ENCODE data around the gene ZNF445.

The ZNF445 gene

GRCh38 chr3:44445786-44446185, 31.7 kb downstream of the ZNF445 start:
- TF ChIP-seq, protein P1, sequence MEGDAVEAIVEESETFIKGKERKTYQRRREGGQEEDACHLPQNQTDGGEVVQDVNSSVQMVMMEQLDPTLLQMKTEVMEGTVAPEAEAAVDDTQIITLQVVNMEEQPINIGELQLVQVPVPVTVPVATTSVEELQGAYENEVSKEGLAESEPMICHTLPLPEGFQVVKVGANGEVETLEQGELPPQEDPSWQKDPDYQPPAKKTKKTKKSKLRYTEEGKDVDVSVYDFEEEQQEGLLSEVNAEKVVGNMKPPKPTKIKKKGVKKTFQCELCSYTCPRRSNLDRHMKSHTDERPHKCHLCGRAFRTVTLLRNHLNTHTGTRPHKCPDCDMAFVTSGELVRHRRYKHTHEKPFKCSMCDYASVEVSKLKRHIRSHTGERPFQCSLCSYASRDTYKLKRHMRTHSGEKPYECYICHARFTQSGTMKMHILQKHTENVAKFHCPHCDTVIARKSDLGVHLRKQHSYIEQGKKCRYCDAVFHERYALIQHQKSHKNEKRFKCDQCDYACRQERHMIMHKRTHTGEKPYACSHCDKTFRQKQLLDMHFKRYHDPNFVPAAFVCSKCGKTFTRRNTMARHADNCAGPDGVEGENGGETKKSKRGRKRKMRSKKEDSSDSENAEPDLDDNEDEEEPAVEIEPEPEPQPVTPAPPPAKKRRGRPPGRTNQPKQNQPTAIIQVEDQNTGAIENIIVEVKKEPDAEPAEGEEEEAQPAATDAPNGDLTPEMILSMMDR (IDR thresholded peaks at IDR 0.05; ENCODE audit: low read depth, low read length, missing control alignments): no peak
- in situ Hi-C loops (cut with HindIII; ENCODE audit: low sequenced_read_pairs): no loop called here
- no peak for DNase-seq (ENCODE audit: low read depth)
- H3K4me3 ChIP-seq (ENCODE audit: low read depth, low read length): no peak overlapping the region

DNA sequence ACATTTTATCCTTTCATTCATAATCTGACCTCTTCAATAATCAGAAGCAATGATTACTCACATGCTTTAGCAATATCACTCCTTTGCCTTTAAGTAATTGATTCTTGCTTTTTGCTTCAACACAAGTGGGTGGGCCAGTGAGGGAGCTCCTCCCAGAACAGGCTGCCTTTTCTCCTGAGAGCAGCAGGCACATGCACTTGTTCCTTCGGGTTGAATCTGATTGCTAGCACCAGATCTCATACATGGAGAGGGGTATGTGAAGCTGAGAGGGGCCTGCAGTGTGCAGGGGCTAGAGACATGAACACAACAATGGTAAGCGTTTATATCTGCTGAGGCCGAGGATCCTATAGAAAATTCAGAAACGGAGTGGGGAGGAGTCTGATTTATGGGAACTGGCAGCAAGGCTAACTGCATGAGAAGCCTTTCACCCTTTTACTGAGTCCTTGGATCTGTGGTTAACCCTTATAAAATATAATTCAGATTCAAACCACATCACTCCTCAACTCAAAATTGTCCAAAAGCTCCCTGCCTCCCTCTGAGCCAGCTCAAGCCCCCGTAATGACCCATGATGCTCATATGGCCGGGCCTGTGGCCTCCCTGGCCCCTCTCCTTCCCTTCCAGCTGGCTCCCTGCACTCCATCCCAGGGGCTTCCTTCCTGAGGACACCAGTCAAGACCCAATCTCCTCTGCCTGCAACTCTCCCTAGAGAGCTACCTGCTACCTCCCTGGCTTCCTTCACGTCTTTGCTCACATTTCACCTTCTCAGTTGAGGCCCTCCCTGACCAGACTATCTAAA, 32.4 kb downstream of the ZNF445 start:
- H3K4me3 ChIP-seq (ENCODE audit: low read depth, low read length): no peak overlapping the region
- in situ Hi-C loops (cut with HindIII; ENCODE audit: low sequenced_read_pairs): no loop called here
- no peak for DNase-seq (ENCODE audit: low read depth)
- TF ChIP-seq, protein P1 (IDR thresholded peaks at IDR 0.05; ENCODE audit: low read depth, low read length, missing control alignments): no peak

DNA sequence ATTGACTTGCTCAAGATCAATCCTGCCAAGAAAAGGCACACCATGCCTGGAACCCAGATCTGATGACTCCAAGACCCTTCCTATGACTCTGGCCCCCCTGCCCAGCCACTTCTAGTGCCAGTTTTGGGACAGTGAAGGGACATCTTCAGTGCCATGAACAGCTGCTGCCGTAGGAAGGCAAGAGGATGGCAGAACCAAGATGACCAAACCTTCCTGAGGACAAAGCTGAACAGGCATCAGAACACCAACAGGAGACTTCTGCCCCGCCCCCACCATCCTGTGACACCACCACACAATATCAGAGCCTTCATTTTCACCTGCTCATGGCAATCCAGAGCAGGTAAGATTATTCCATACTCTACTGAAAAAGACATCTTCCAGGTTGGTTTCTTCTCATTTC, 33.0 kb downstream of the ZNF445 start:
- in situ Hi-C loops (cut with HindIII; ENCODE audit: low sequenced_read_pairs): no loop called here
- TF ChIP-seq, protein P1 (IDR thresholded peaks at IDR 0.05; ENCODE audit: low read depth, low read length, missing control alignments): no peak
- DNase-seq (ENCODE audit: low read depth): no peak

GRCh38 chr3:44442596-44443309, 34.7 kb downstream of the ZNF445 start:
- in situ Hi-C loops (cut with HindIII; ENCODE audit: low sequenced_read_pairs): no loop called here
- no peak for DNase-seq (ENCODE audit: low read depth)
- no peak overlapping the region for H3K4me3 ChIP-seq (ENCODE audit: low read depth, low read length)
- TF ChIP-seq, protein P1 (IDR thresholded peaks at IDR 0.05; ENCODE audit: low read depth, low read length, missing control alignments): no peak

More for the DNA sequence above, 33.0 kb downstream of the ZNF445 start:
- H3K4me3 ChIP-seq (ENCODE audit: low read depth, low read length): no peak overlapping the region

DNA sequence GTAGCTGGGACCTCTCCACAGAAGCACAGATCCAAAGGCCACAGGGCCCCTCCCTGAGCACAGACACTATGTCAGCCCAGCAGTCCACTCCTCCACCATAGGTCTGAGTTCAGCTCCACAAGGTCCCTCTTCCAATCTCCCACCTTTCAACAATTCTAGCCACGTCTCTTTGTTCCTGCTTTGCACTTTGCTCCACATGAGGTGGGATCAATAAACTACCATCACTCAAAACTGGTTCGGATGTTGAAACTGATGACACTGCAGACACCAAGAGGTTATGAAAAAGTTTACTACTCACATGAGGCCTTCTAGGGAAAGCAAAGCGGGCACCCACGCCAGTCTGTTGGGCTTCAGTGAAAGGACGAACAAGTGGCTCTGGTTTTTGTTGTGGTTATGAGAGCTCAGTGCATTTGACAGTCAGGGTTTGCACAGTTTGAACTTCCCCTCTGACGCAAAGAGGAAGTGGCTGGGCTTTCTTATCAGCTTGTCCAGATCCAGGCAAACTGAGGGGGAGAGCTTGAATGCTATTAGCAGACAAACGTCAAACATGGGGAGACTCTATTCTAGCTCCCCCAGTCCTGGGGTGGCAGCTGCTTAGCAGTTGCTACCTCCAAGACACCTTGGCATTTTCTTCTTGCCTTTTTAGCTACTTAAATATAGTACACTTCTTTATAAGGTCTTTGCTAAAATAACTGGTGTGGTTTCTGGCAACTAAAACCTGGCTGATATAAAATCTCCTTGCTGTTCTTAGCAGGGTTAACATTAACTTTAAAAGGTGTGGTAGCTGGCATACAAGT, 37.8 kb downstream of the ZNF445 start:
- H3K4me3 ChIP-seq (ENCODE audit: low read depth, low read length): no peak overlapping the region
- DNase-seq (ENCODE audit: low read depth): no peak
- TF ChIP-seq, protein P1 (IDR thresholded peaks at IDR 0.05; ENCODE audit: low read depth, low read length, missing control alignments): no peak
- in situ Hi-C loops (cut with HindIII; ENCODE audit: low sequenced_read_pairs): no loop called here

DNA sequence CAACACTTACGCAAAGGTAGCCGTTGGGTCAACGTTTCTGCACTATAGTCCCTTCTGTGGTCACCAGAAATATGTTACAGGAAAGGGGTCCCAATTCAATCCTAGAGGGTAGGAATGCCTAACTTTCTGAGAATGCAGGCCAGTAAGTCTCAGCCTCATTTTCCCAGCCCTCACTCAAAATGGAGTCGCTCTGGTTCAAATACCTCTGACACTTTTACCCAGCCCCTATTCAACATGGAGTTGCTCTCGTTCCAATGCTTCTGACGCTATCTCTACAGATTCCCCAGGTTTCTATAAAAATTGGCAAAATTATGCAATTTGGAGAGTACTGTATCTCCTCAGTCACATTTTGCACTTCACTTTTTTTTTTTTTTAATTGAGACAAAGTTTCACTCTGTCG, 39.7 kb downstream of the ZNF445 start:
- H3K4me3 ChIP-seq (ENCODE audit: low read depth, low read length): no peak overlapping the region
- in situ Hi-C loops (cut with HindIII; ENCODE audit: low sequenced_read_pairs): no loop called here
- DNase-seq (ENCODE audit: low read depth): no peak
- TF ChIP-seq, protein P1 (IDR thresholded peaks at IDR 0.05; ENCODE audit: low read depth, low read length, missing control alignments): no peak

All from astrocyte of the cerebellum (primary cell).